IMR-90 (cell line): ENCODE data around the gene ARRB1. TPM values are rescaled to one million over a fixed set of nuclear protein-coding genes. Genes with fewer than 3 reads are reported as not detected.

Experiments
- ATAC-seq: fragments of 200-7000 bp; cut with Tn5 transposase; 2 replicates; pipeline ENCODE4 v1.9.1; 2020; ENCODE audit warnings: low read depth, mild to moderate bottlenecking, moderate library complexity
- BruUV-seq: library from RNA; stranded (reverse); fragments of 400-500 nt; replicated peaks from 2 replicates; lab custom pipeline; 2021; lab: Mats Ljungman, UMichigan
- CTCF ChIA-PET: fragments of 300-600 bp; formaldehyde crosslinking; extraction: SDS; loops from one replicate; lab custom pipeline; 2021; ENCODE audit warnings: antibody characterized with exemption; lab: Yijun Ruan, JAX
- POLR2A ChIA-PET: fragments of 300-600 bp; sonication (Branson Sonifier 250); formaldehyde crosslinking; loops from one replicate; lab custom pipeline; 2022; ENCODE audit warnings: antibody characterized with exemption; ENCODE audit not compliant: unreplicated experiment; lab: Charles Lee
- DNase-seq: peaks from one replicate; pipeline ENCODE4 v3.0.0; 2013
- H2AFZ ChIP-seq: replicated peaks from 2 replicates; pipeline ENCODE3; 2013; ENCODE audit warnings: low read length, mild to moderate bottlenecking; ENCODE audit not compliant: poor library complexity
- H2AK5ac ChIP-seq: 2 replicates; pipeline ENCODE4 v1.6.1; 2013; ENCODE audit warnings: low read depth, low read length, inconsistent platforms
- H2AK9ac ChIP-seq: replicated peaks from 2 replicates; pipeline ENCODE3; 2013; ENCODE audit warnings: mild to moderate bottlenecking, low read depth, low read length, moderate library complexity; ENCODE audit not compliant: poor library complexity
- H2BK120ac ChIP-seq: 2 replicates; pipeline ENCODE4 v1.6.1; 2013; ENCODE audit warnings: low read depth, low read length, inconsistent platforms
- H2BK15ac ChIP-seq: 3 replicates; pipeline ENCODE4 v1.6.1; 2013; ENCODE audit warnings: low read depth, low read length, inconsistent platforms
- H2BK20ac ChIP-seq: 2 replicates; pipeline ENCODE4 v1.6.1; 2013; ENCODE audit warnings: low read depth, mild to moderate bottlenecking, inconsistent platforms, low read length, moderate library complexity
- H2BK5ac ChIP-seq: 2 replicates; pipeline ENCODE4 v1.6.1; 2013; ENCODE audit warnings: mild to moderate bottlenecking, low read depth, low read length, inconsistent platforms; ENCODE audit not compliant: poor library complexity, severe bottlenecking
- H3K14ac ChIP-seq: replicated peaks from 2 replicates; pipeline ENCODE4 v1.6.1; 2013; ENCODE audit warnings: low read depth, low read length, inconsistent platforms
- H3K18ac ChIP-seq: 2 replicates; pipeline ENCODE4 v1.6.1; 2013; ENCODE audit warnings: low read depth, low read length, control low read depth
- H3K23ac ChIP-seq: 2 replicates; pipeline ENCODE4 v1.6.1; 2013; ENCODE audit warnings: low read depth, low read length, inconsistent platforms
- H3K27ac ChIP-seq: 2 replicates; pipeline ENCODE4 v1.5.1; 2013; ENCODE audit warnings: mild to moderate bottlenecking, control low read depth, low read length; ENCODE audit not compliant: insufficient read depth
- H3K27me3 ChIP-seq: 2 replicates; pipeline ENCODE4 v1.6.1; 2013; ENCODE audit warnings: low read length; ENCODE audit not compliant: control insufficient read depth, insufficient read depth
- H3K36me3 ChIP-seq: 2 replicates; pipeline ENCODE4 v1.6.1; 2013; ENCODE audit warnings: low read length, mixed read lengths; ENCODE audit not compliant: control insufficient read depth, insufficient read depth
- H3K4ac ChIP-seq: 2 replicates; pipeline ENCODE4 v1.6.1; 2013; ENCODE audit warnings: low read depth, low read length, inconsistent platforms
- H3K4me1 ChIP-seq: 2 replicates; pipeline ENCODE4 v1.6.1; 2013; ENCODE audit warnings: low read length, mixed read lengths; ENCODE audit not compliant: control insufficient read depth, insufficient read depth
- H3K4me2 ChIP-seq: 2 replicates; pipeline ENCODE4 v1.6.1; 2013; ENCODE audit warnings: low read depth, mild to moderate bottlenecking, control low read depth, low read length, moderate library complexity
- H3K4me3 ChIP-seq: 2 replicates; pipeline ENCODE4 v1.5.1; 2013; ENCODE audit warnings: low read depth, mild to moderate bottlenecking, control low read depth, low read length, moderate library complexity; ENCODE audit not compliant: insufficient read depth
- H3K56ac ChIP-seq: 2 replicates; pipeline ENCODE4 v1.6.1; 2013; ENCODE audit warnings: low read length, inconsistent platforms; ENCODE audit not compliant: insufficient read depth; ENCODE audit errors: extremely low read depth
- H3K79me1 ChIP-seq, 2 experiments: 2 replicates each; pipeline ENCODE4 v1.6.1; 2013; ENCODE audit warnings: low read length in 2 of 2, inconsistent platforms in 1 of 2, low read depth in 1 of 2
- H3K9ac ChIP-seq: 2 replicates; pipeline ENCODE4 v1.6.1; 2013; ENCODE audit warnings: low read depth, low read length, control low read depth
- H3K9me1 ChIP-seq: 2 replicates; pipeline ENCODE4 v1.6.1; 2013; ENCODE audit warnings: low read length, inconsistent platforms; ENCODE audit not compliant: insufficient read depth
- H3K9me3 ChIP-seq: 2 replicates; pipeline ENCODE4 v1.6.1; 2013; ENCODE audit warnings: low read length; ENCODE audit not compliant: control insufficient read depth, insufficient read depth
- H4K20me1 ChIP-seq: 2 replicates; pipeline ENCODE4 v1.6.1; 2013; ENCODE audit warnings: low read length, inconsistent platforms; ENCODE audit not compliant: insufficient read depth
- H4K5ac ChIP-seq: 2 replicates; pipeline ENCODE4 v1.6.1; 2013; ENCODE audit warnings: mild to moderate bottlenecking, low read depth, low read length, control low read depth
- H4K8ac ChIP-seq, 2 experiments: 2 replicates each; pipeline ENCODE4 v1.6.1; 2013; ENCODE audit warnings: low read depth in 2 of 2, low read length in 2 of 2, control low read depth in 1 of 2, inconsistent platforms in 1 of 2
- H4K91ac ChIP-seq: 2 replicates; pipeline ENCODE4 v1.6.1; 2013; ENCODE audit warnings: low read depth, low read length, inconsistent platforms; ENCODE audit not compliant: insufficient read depth
- CEBPB ChIP-seq: IDR thresholded peaks from 2 replicates; pipeline ENCODE4 v1.6.1; 2012; ENCODE audit warnings: low read depth, low read length, improper control_type of control experiment
- CHD1 ChIP-seq: IDR thresholded peaks from 2 replicates; pipeline ENCODE4 v1.6.1; 2012; ENCODE audit warnings: low read depth, low read length, improper control_type of control experiment
- FOS ChIP-seq: fragments of 150-350 bp; IDR thresholded peaks from 2 replicates; pipeline ENCODE4 v1.6.1; 2016; ENCODE audit warnings: low read depth, low read length
- MAFK ChIP-seq: IDR thresholded peaks from 2 replicates; pipeline ENCODE4 v1.6.1; 2012; ENCODE audit warnings: low read depth, low read length, improper control_type of control experiment
- MAZ ChIP-seq: IDR thresholded peaks from 2 replicates; pipeline ENCODE4 v1.6.1; 2012; ENCODE audit warnings: low read depth, mild to moderate bottlenecking, low read length, improper control_type of control experiment, moderate library complexity, borderline replicate concordance
- MXI1 ChIP-seq: IDR thresholded peaks from 2 replicates; pipeline ENCODE4 v1.6.1; 2012; ENCODE audit warnings: low read depth, mild to moderate bottlenecking, low read length, moderate library complexity, borderline replicate concordance
- NFE2L2 ChIP-seq: fragments of 150-350 bp; IDR thresholded peaks from 2 replicates; pipeline ENCODE4 v1.6.1; 2016; ENCODE audit warnings: low read depth, mild to moderate bottlenecking, low read length
- POLR2A ChIP-seq: IDR thresholded peaks from 2 replicates; pipeline ENCODE4 v1.6.1; 2012; ENCODE audit warnings: mild to moderate bottlenecking, low read depth, low read length
- RAD21 ChIP-seq: IDR thresholded peaks from 2 replicates; pipeline ENCODE4 v1.6.1; 2012; ENCODE audit warnings: low read length, improper control_type of control experiment
- RCOR1 ChIP-seq: IDR thresholded peaks from 2 replicates; pipeline ENCODE4 v1.6.1; 2012; ENCODE audit warnings: mild to moderate bottlenecking, low read length, improper control_type of control experiment; ENCODE audit not compliant: insufficient replicate concordance
- RFX5 ChIP-seq: IDR thresholded peaks from 2 replicates; pipeline ENCODE4 v1.8.0; 2012; ENCODE audit warnings: low read depth, mild to moderate bottlenecking, low read length, moderate library complexity
- SMC3 ChIP-seq: fragments of 150-350 bp; IDR thresholded peaks from 2 replicates; pipeline ENCODE4 v1.6.1; 2016; ENCODE audit warnings: low read depth, mild to moderate bottlenecking, antibody characterized with exemption, low read length, moderate library complexity
- WGBS, 2 experiments: methylation state at CpG; one replicate each; pipeline versions ENCODE4 v1.1.5 to v1.1.7; 2013; ENCODE audit warnings: missing lambda C conversion rate in 2 of 2; ENCODE audit not compliant: insufficient read length in 1 of 2; ENCODE audit errors: extremely low coverage in 2 of 2; 5-methylcytosine and 5-hydroxymethylcytosine counted together
- dilution Hi-C: fragments of 300-500 bp; cut with HindIII; formaldehyde crosslinking; loops from one replicate; pipeline ENCODE4 v1.14.3; 2018; ENCODE audit warnings: low sequenced_read_pairs; ENCODE audit not compliant: unreplicated experiment
- in situ Hi-C: fragments of 300-500 bp; cut with MboI; formaldehyde crosslinking; loops from 3 replicates; pipeline ENCODE4 v1.14.3; 2019; ENCODE audit warnings: low sequenced_read_pairs, inconsistent platforms, mixed read lengths
- intact Hi-C: fragments of 100-400 bp; cut with micrococcal nuclease; formaldehyde crosslinking; loops from 2 replicates; pipeline ENCODE4 v1.10.0; 2022
- polyA plus RNA-seq, 3 experiments: library from polyadenylated mRNA; depleted of rRNA; stranded (reverse); fragments of >200 nt; gene quantifications; 2 replicates each; pipeline ENCODE4 v1.2.3, GENCODE V29; 2012; ENCODE audit warnings: low replicate concordance in 1 of 3
- total RNA-seq: library from RNA; depleted of rRNA; stranded (reverse); fragments of >200 nt; gene quantifications from 2 replicates; pipeline ENCODE4 v1.2.3, GENCODE V29; 2012
- TF ChIP-seq, protein P1 (sequence below): fragments of 150-350 bp; IDR thresholded peaks from 2 replicates; pipeline ENCODE4 v1.6.1; 2017; ENCODE audit warnings: mild to moderate bottlenecking, antibody characterized with exemption, low read length, low read depth
- TF ChIP-seq, protein P2 (sequence below): fragments of 150-350 bp; IDR thresholded peaks from 2 replicates; pipeline ENCODE4 v1.6.1; 2016; ENCODE audit warnings: low read depth, mild to moderate bottlenecking, low read length, moderate library complexity, borderline replicate concordance
- TF ChIP-seq, protein P3 (sequence below): conservative IDR thresholded peaks from 2 replicates; pipeline ENCODE4 v1.5.1; 2012; ENCODE audit warnings: mild to moderate bottlenecking, low read depth, low read length, improper control_type of control experiment

The ARRB1 gene
- total and polyA plus RNA-seq, 2 of the 4 experiments (the other 2 are of a cell fraction), result 11.0 to 17.4 TPM

DNA sequence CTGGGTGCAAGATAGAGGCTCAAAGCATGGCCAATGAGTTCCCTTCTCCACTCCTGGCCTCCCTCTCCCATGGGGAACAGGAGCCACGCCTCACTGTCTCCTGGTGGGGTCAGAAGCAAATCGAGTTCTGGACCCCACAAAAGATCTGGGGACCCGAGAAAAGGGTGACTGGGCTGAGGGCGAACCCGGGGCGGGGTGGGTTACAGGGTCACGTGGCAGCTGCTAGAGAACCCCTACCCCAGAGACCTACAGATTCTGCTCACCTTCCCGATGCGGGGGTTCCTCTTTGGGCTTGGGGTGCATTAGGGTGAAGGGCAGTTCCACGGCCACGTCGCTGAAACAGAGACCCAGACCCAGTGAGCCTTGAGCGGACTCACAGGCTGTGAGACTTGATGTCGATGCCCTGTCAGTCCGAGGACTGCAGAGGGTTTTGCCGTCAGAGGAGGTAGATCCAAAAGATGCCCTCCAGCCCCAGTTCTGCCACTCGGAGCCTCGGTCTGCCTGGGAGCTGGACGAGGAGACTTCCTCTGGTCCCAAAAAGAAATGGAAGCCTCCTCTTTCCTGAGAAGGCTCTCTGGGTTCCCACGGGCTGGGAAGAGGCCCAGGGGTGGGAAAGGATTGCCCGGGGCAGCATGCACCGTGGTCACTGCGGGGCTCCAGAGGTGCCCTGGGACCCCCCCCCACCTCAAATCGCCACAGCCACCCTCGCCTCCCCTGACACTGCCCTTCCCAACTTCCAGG is 82.7 kb downstream of the ARRB1 start:
- Histone ChIP-seq H3K9me3 (no peaks in the 10 kb centered on the region), H2AFZ (no peak overlapping the region), H4K8ac (no peak overlapping the region), H4K5ac (no peak overlapping the region), H3K14ac (no peak overlapping the region), H3K4me1 (no peaks in the 10 kb centered on the region; the same call in 1 of the 2 replicates), H3K4ac (no peak overlapping the region), H3K4me2 (no peak overlapping the region), H3K9me1 (no peaks in the 10 kb centered on the region; the same call in 1 of the 2 replicates), H2BK120ac (no peak overlapping the region), H2AK5ac (no peak overlapping the region), H3K23ac (no peak overlapping the region), H3K9ac (no peak overlapping the region), H2BK5ac (no peak overlapping the region), H3K27me3 (peaks cover under 1% of the 10 kb centered on the region; the same call in 1 of the 2 replicates), H2BK15ac (no peak overlapping the region), H3K27ac (no peak overlapping the region), H4K20me1 (no peaks in the 10 kb centered on the region; the same call in 1 of the 2 replicates), H3K56ac (no peak overlapping the region), H3K18ac (no peak overlapping the region), H3K36me3 (peaks cover 9% of the 10 kb centered on the region; the same call in 1 of the 2 replicates), H2BK20ac (no peak overlapping the region), H2AK9ac (no peak overlapping the region), H4K91ac (no peak overlapping the region), H3K4me3 (no peak overlapping the region), H3K79me1 (no peaks in the 10 kb centered on the region)
- in situ Hi-C loops, result no loop called here
- ChIA-PET CTCF (interaction anchor here (0.6 kb wide), 1 partner anchor 20 kb away, joined by 6 read pairs; no protein-coding TSS in a partner anchor), POLR2A (no interaction called here)
- ATAC-seq, result no peak
- dilution Hi-C loops, result no loop called here
- DNase-seq, result no peak
- WGBS, 2 experiments, result 97% methylated on average over 6 of the region's 25 CpGs; no CpG with 5 or more reads in 1 of the 2 experiments
- BruUV-seq, result no TSS peak
- intact Hi-C loops, result no loop called here
- TF ChIP-seq, protein P1, sequence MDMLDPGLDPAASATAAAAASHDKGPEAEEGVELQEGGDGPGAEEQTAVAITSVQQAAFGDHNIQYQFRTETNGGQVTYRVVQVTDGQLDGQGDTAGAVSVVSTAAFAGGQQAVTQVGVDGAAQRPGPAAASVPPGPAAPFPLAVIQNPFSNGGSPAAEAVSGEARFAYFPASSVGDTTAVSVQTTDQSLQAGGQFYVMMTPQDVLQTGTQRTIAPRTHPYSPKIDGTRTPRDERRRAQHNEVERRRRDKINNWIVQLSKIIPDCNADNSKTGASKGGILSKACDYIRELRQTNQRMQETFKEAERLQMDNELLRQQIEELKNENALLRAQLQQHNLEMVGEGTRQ, result no peak
- TF ChIP-seq FOS, result no peak
- no peak for TF ChIP-seq MAFK
- no peak for TF ChIP-seq CEBPB
- no peak for TF ChIP-seq RAD21
- TF ChIP-seq, protein P2, sequence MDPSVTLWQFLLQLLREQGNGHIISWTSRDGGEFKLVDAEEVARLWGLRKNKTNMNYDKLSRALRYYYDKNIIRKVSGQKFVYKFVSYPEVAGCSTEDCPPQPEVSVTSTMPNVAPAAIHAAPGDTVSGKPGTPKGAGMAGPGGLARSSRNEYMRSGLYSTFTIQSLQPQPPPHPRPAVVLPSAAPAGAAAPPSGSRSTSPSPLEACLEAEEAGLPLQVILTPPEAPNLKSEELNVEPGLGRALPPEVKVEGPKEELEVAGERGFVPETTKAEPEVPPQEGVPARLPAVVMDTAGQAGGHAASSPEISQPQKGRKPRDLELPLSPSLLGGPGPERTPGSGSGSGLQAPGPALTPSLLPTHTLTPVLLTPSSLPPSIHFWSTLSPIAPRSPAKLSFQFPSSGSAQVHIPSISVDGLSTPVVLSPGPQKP, result no peak
- TF ChIP-seq, protein P3, sequence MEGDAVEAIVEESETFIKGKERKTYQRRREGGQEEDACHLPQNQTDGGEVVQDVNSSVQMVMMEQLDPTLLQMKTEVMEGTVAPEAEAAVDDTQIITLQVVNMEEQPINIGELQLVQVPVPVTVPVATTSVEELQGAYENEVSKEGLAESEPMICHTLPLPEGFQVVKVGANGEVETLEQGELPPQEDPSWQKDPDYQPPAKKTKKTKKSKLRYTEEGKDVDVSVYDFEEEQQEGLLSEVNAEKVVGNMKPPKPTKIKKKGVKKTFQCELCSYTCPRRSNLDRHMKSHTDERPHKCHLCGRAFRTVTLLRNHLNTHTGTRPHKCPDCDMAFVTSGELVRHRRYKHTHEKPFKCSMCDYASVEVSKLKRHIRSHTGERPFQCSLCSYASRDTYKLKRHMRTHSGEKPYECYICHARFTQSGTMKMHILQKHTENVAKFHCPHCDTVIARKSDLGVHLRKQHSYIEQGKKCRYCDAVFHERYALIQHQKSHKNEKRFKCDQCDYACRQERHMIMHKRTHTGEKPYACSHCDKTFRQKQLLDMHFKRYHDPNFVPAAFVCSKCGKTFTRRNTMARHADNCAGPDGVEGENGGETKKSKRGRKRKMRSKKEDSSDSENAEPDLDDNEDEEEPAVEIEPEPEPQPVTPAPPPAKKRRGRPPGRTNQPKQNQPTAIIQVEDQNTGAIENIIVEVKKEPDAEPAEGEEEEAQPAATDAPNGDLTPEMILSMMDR, result no peak
- TF ChIP-seq MXI1, result no peak
- no peak for TF ChIP-seq CHD1
- TF ChIP-seq MAZ, result no peak
- no peak for TF ChIP-seq POLR2A
- TF ChIP-seq NFE2L2, result no peak
- no peak for TF ChIP-seq RFX5
- TF ChIP-seq RCOR1, result no peak
- TF ChIP-seq SMC3, result no peak
